GM19455 (cell line): ENCODE measurements around the gene RGPD3.
"Not testable (repeated sequence)": the region's sequence is repeated elsewhere in the genome, so short reads cannot be mapped to it uniquely, and the experiment has no call there.

Experiments used
- ATAC-seq: cut with Tn5 transposase; IDR thresholded peaks from one replicate; pipeline ENCODE4 v1.9.1; 2021; ENCODE audit not compliant: unreplicated experiment

Gene RGPD3

GRCh38 chr2:106486551-106487385 is 18.6 kb upstream of the RGPD3 start, which contains the start of gene CD8B2:
Gene CD8B2, plus strand, starts transcription at chr2:106487364. Its CDS starts 63 bp downstream, at chr2:106487427.
- not testable (repeated sequence) for ATAC-seq

GRCh38 chr2:106479563-106479962 is 11.3 kb upstream of the RGPD3 start:
- ATAC-seq: not testable (repeated sequence)

GRCh38 chr2:106477647-106478046 is 9.4 kb upstream of the RGPD3 start:
- ATAC-seq: not testable (repeated sequence)

- ATAC-seq: not testable (repeated sequence)
These were observed 2.4 kb upstream of the RGPD3 start for GRCh38 chr2:106470658-106471057.

GRCh38 chr2:106467516-106467915 is 697 bp downstream of the RGPD3 start:
- ATAC-seq: not testable (repeated sequence)

- ATAC-seq: not testable (repeated sequence)
These were observed 6.3 kb downstream of the RGPD3 start for GRCh38 chr2:106461882-106462281.

GRCh38 chr2:106390680-106391079 is 77.5 kb downstream of the RGPD3 start:
- not testable (repeated sequence) for ATAC-seq

- not testable (repeated sequence) for ATAC-seq
These were observed 79.3 kb downstream of the RGPD3 start for GRCh38 chr2:106388814-106389410.

GRCh38 chr2:106384548-106384947 is 83.7 kb downstream of the RGPD3 start:
- not testable (repeated sequence) for ATAC-seq

- ATAC-seq: not testable (repeated sequence)
These were observed 86.3 kb downstream of the RGPD3 start for GRCh38 chr2:106381867-106382266.

GRCh38 chr2:106379567-106379966 is 88.6 kb downstream of the RGPD3 start:
- ATAC-seq: not testable (repeated sequence)

- ATAC-seq: not testable (repeated sequence)
These were observed 99.0 kb downstream of the RGPD3 start for GRCh38 chr2:106369182-106369581.

- no peak for ATAC-seq
These were observed 101.9 kb downstream of the RGPD3 start for GRCh38 chr2:106366204-106366885.

- no peak for ATAC-seq
These were observed 104.4 kb downstream of the RGPD3 start for GRCh38 chr2:106363791-106364190.

- ATAC-seq: no peak
These were observed 105.4 kb downstream of the RGPD3 start for GRCh38 chr2:106362789-106363188.

GRCh38 chr2:106359512-106359911 is 108.7 kb downstream of the RGPD3 start:
- no peak for ATAC-seq

- no peak for ATAC-seq
These were observed 109.7 kb downstream of the RGPD3 start for GRCh38 chr2:106358521-106358920.

GRCh38 chr2:106358081-106358480 is 110.1 kb downstream of the RGPD3 start:
- peak; percentile 94 for ATAC-seq

- ATAC-seq: no peak
These were observed 111.9 kb downstream of the RGPD3 start for GRCh38 chr2:106356291-106356690.

GRCh38 chr2:106353676-106354075 is 114.5 kb downstream of the RGPD3 start:
- no peak for ATAC-seq

- ATAC-seq: no peak
These were observed 117.2 kb downstream of the RGPD3 start for GRCh38 chr2:106350980-106351379.

- ATAC-seq: no peak
These were observed 123.9 kb downstream of the RGPD3 start for GRCh38 chr2:106344302-106344701.
